Measurements from ENCODE around the gene CCKAR. TPM values are rescaled to one million over a fixed set of nuclear protein-coding genes. Genes with fewer than 3 reads are reported as not detected.
"Not testable (repeated sequence)": the region's sequence is repeated elsewhere in the genome, so short reads cannot be mapped to it uniquely, and the experiment has no call there.

The CCKAR gene
- total RNA-seq, 5 donors from 2014 or later (not counting 1 experiment from before 2014, with no cell fraction given): not detected

DNA sequence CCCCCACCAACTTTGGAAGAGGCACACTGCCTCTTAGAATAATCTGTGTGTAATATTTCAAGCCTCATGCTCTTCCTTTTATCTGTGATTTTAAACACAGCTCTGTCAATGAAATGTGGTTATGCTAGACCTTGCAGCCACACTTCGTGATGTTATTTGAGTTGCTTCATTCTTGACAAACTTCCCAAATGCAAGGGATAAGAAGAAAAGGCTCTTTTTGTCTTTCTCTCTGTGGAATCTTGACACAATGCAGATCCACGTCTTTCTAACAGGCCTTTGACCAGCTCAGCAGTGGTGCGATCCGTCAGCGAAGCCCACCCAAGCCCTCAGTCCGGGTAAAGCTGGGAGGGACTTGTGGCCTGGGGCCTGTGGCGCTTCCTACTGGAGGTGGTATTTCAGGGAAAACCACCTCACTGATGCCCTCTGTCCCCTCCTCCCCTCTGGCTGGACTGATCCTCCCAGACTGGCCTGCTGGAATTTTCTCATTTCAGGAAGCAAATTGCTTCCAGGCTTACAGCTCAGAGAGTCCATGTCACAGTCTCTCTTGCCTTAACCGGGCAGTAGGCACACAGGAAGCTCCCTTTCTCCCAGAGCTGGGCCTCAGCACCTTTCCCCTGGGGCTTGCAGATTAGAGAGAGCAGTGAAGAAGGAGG lies 19.5 kb upstream of the CCKAR start:
- ATAC-seq (replicated peaks in 1 of 4) (no peak), DNase-seq (no peak)
- Mint-ChIP-seq H3K9me3 (no peaks in the 10 kb centered on the region), H3K27ac (no peak overlapping the region), H3K27me3 (peaks cover 0 to 2% of the 10 kb centered on the region in 2 donors), H3K4me1 (no peaks in the 10 kb centered on the region), H3K36me3 (no peaks in the 10 kb centered on the region), H3K4me3 (no peak overlapping the region)
- 40% methylated on average over 1 of the region's 8 CpGs for WGBS (ENCODE audit: insufficient coverage)
- Histone ChIP-seq H3K4me1 (ENCODE audit: control insufficient read depth in 1 of 2, extremely low read depth in 1 of 2, insufficient read depth in 2 of 2, low read length in 2 of 2) (no peaks in the 10 kb centered on the region), H3K27ac (ENCODE audit: low read length) (no peak overlapping the region), H3K4me3 (ENCODE audit: control insufficient read depth in 1 of 2, extremely low read depth in 1 of 2, low read length in 1 of 2) (no peak overlapping the region), H3K27me3 (replicated peaks in 1 of 2; ENCODE audit: control insufficient read depth in 2 of 2, extremely low read depth in 1 of 2, insufficient read depth in 2 of 2, low read length in 1 of 2) (no peaks in the 10 kb centered on the region), H3K9me3 (no peaks in the 10 kb centered on the region), H3K36me3 (ENCODE audit: control insufficient read depth in 2 of 2, extremely low read depth in 1 of 2, insufficient read depth in 1 of 2, low read length in 1 of 2) (no peaks in the 10 kb centered on the region)
- POLR2A ChIA-PET: interaction anchor here in 1 of 2 donors (0.5 kb wide), 1 partner anchor 17 kb away, joined by 8 read pairs; no protein-coding TSS in a partner anchor
- CTCF ChIA-PET: no interaction called here

DNA sequence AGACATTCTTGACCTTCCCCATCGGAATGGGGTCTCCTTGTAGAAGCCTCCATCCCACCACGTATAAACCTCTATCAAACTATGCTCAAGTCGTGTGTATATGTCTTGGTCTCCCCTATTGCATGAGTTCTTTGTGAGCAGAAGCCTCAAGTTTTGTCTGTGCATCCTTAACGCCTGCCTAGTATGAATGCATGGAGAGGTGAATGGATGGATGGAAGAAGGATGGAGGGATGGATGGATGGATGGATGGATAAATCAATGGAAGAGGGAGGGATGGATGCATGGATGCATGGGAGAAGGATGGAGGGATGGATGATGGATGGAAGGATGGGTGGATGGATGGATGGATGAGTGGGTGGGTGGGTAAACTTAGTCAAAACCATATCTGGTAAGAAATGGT lies 17.0 kb upstream of the CCKAR start:
- POLR2A ChIA-PET: no interaction called here
- Histone ChIP-seq H3K27ac (ENCODE audit: low read length) (no peak overlapping the region), H3K27me3 (replicated peaks in 1 of 2; ENCODE audit: control insufficient read depth in 2 of 2, extremely low read depth in 1 of 2, insufficient read depth in 2 of 2, low read length in 1 of 2) (peaks cover 0 to 5% of the 10 kb centered on the region in 2 experiments), H3K36me3 (ENCODE audit: control insufficient read depth in 2 of 2, extremely low read depth in 1 of 2, insufficient read depth in 1 of 2, low read length in 1 of 2) (no peaks in the 10 kb centered on the region), H3K4me1 (ENCODE audit: control insufficient read depth in 1 of 2, extremely low read depth in 1 of 2, insufficient read depth in 2 of 2, low read length in 2 of 2) (no peaks in the 10 kb centered on the region), H3K9me3 (no peaks in the 10 kb centered on the region), H3K4me3 (ENCODE audit: control insufficient read depth in 1 of 2, extremely low read depth in 1 of 2, low read length in 1 of 2) (no peak overlapping the region)
- Mint-ChIP-seq H3K27me3 (peaks cover 0 to 3% of the 10 kb centered on the region in 2 donors), H3K36me3 (no peaks in the 10 kb centered on the region), H3K4me3 (no peak overlapping the region), H3K27ac (no peak overlapping the region), H3K9me3 (no peaks in the 10 kb centered on the region), H3K4me1 (no peaks in the 10 kb centered on the region)
- 73% methylated on average over 3 of the region's 4 CpGs for WGBS (ENCODE audit: insufficient coverage)
- CTCF ChIA-PET: no interaction called here
- ATAC-seq (replicated peaks in 1 of 4) (no peak), DNase-seq (no peak)

DNA sequence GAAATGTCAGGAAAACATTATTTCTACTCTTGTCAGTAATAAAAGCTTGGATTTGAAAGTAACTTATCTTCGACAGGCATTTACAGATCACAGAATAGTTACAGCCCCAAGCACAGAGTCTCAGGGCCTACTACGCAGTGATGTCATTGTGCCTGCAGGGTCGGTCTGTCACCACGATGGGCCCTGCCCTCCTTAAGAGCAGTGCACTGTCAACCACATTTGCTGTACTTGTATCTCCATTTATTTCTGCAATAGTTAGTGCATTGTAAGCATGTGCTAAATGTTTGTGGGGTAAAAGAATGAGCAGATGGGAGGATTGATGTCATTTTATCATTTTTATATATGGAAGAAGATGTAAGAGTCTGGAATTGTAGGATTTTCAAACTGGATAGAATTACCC lies 13.6 kb upstream of the CCKAR start:
- Mint-ChIP-seq H3K9me3 (no peaks in the 10 kb centered on the region), H3K4me1 (no peaks in the 10 kb centered on the region), H3K4me3 (no peak overlapping the region), H3K27me3 (peaks cover 7 to 16% of the 10 kb centered on the region in 2 donors), H3K36me3 (no peaks in the 10 kb centered on the region), H3K27ac (no peak overlapping the region)
- Histone ChIP-seq H3K36me3 (ENCODE audit: control insufficient read depth in 2 of 2, extremely low read depth in 1 of 2, insufficient read depth in 1 of 2, low read length in 1 of 2) (no peaks in the 10 kb centered on the region), H3K27ac (ENCODE audit: low read length) (no peak overlapping the region), H3K4me3 (ENCODE audit: control insufficient read depth in 1 of 2, extremely low read depth in 1 of 2, low read length in 1 of 2) (no peak overlapping the region), H3K9me3 (no peaks in the 10 kb centered on the region), H3K4me1 (ENCODE audit: control insufficient read depth in 1 of 2, extremely low read depth in 1 of 2, insufficient read depth in 2 of 2, low read length in 2 of 2) (no peaks in the 10 kb centered on the region), H3K27me3 (replicated peaks in 1 of 2; ENCODE audit: control insufficient read depth in 2 of 2, extremely low read depth in 1 of 2, insufficient read depth in 2 of 2, low read length in 1 of 2) (peaks cover 0 to 9% of the 10 kb centered on the region in 2 experiments)
- WGBS (ENCODE audit: insufficient coverage): 83% methylated on average over 1 of the region's 4 CpGs
- ATAC-seq (replicated peaks in 1 of 4) (no peak), DNase-seq (no peak)
- POLR2A ChIA-PET: no interaction called here
- CTCF ChIA-PET: no interaction called here

DNA sequence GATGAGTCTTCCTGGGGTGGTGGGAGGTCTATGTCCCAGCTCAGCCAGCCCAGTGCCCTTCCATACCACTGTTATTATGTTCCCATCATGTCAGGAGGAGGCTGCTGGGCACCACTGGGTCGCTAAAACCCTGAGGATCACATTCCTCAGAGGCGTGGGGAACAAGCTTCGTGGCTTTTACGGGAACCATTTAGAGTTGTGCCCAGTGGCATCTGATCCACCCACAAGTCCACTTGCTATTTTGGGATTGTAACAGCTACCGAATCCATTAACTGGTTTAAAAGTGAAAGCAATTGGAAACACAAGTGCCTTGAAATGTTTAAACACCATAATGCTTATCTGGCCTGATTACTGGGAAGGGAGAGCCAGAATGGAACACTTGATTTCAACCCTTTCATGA lies 13.1 kb upstream of the CCKAR start:
- H3K9me3 Mint-ChIP-seq: no peaks in the 10 kb centered on the region
- Histone ChIP-seq H3K4me1 (ENCODE audit: control insufficient read depth in 1 of 2, extremely low read depth in 1 of 2, insufficient read depth in 2 of 2, low read length in 2 of 2) (no peaks in the 10 kb centered on the region), H3K27me3 (replicated peaks in 1 of 2; ENCODE audit: control insufficient read depth in 2 of 2, extremely low read depth in 1 of 2, insufficient read depth in 2 of 2, low read length in 1 of 2) (peaks cover 0 to 9% of the 10 kb centered on the region in 2 experiments), H3K9me3 (no peaks in the 10 kb centered on the region), H3K36me3 (ENCODE audit: control insufficient read depth in 2 of 2, extremely low read depth in 1 of 2, insufficient read depth in 1 of 2, low read length in 1 of 2) (no peaks in the 10 kb centered on the region), H3K27ac (ENCODE audit: low read length) (no peak overlapping the region), H3K4me3 (ENCODE audit: control insufficient read depth in 1 of 2, extremely low read depth in 1 of 2, low read length in 1 of 2) (no peak overlapping the region)
- DNase-seq: no peak
- H3K27me3 Mint-ChIP-seq: peaks cover 8 to 16% of the 10 kb centered on the region in 2 donors
- ChIA-PET CTCF (no interaction called here), POLR2A (no interaction called here)
- H3K27ac Mint-ChIP-seq: no peak overlapping the region
- ATAC-seq (replicated peaks in 1 of 4): no peak
- H3K36me3 Mint-ChIP-seq: no peaks in the 10 kb centered on the region
- H3K4me1 Mint-ChIP-seq: no peaks in the 10 kb centered on the region
- H3K4me3 Mint-ChIP-seq: no peak overlapping the region
- no CpG with 5 or more reads among the region's 5 CpGs for WGBS (ENCODE audit: insufficient coverage)

DNA sequence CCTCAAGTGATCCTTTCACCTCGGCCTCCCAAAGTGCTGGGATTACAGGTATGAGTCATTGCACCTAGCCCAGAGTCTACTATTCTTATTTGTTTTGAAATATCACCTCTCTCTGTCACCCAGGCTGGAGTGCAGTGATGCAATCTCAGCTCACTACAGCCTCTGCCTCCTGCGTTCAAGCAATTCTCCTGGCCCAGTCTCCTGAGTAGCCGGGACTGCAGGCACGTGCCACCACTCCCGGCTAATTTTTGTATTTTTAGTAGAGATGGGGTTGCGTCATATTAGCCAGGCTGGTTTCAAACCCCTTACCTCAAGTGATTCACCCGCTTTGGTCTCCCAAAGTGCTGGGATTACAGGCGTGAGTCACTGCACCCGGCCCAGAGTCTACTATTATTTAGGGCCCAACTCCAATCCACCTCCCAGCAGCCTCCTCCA lies 10.3 kb upstream of the CCKAR start:
- DNase-seq; POLR2A ChIA-PET; H3K9me3 ChIP-seq; H3K27ac ChIP-seq (ENCODE audit: low read length); H3K9me3 Mint-ChIP-seq; H3K27ac Mint-ChIP-seq; ATAC-seq (replicated peaks in 1 of 4); H3K4me3 Mint-ChIP-seq; CTCF ChIA-PET; H3K4me1 ChIP-seq (ENCODE audit: control insufficient read depth in 1 of 2, extremely low read depth in 1 of 2, insufficient read depth in 2 of 2, low read length in 2 of 2); H3K36me3 Mint-ChIP-seq; H3K4me1 Mint-ChIP-seq; H3K4me3 ChIP-seq (ENCODE audit: control insufficient read depth in 1 of 2, extremely low read depth in 1 of 2, low read length in 1 of 2); H3K36me3 ChIP-seq (ENCODE audit: control insufficient read depth in 2 of 2, extremely low read depth in 1 of 2, insufficient read depth in 1 of 2, low read length in 1 of 2): not testable (repeated sequence)
- WGBS (ENCODE audit: insufficient coverage): 84% methylated on average over 3 of the region's 9 CpGs
- H3K27me3 ChIP-seq (replicated peaks in 1 of 2; ENCODE audit: control insufficient read depth in 2 of 2, extremely low read depth in 1 of 2, insufficient read depth in 2 of 2, low read length in 1 of 2): peaks cover 0 to 16% of the 10 kb centered on the region in 2 experiments
- peaks cover 13 to 20% of the 10 kb centered on the region in 2 donors for H3K27me3 Mint-ChIP-seq

DNA sequence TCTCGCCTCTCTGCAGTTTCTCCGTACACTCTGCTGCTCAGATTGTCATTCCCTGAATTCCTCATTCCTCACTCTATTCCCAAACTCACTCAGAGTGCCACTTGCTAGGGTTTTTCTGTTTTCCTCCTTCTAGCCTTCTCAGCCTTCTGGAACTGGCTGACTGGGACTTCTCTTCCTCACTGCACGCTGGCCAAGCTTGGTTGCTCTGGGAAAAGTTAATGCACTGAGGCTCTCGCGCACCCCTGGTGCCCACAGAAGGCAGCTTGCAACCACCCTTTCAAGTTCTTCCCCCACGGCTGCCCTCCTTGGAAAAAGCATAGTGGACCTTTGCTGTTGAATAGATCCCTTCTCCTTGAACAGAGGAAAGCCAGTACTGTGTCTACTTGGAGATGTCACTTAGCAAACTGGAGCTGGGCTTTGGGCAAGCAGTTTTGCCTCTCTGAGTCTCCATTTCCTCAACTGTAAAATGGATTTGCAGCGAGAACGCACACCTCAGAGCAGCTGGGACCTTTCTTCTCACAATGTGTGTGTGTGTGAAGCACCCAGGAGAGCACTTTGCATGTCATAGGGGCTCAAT lies 6.0 kb upstream of the CCKAR start:
- no peaks in the 10 kb centered on the region for H3K4me1 Mint-ChIP-seq
- Histone ChIP-seq H3K27me3 (replicated peaks in 1 of 2; ENCODE audit: control insufficient read depth in 2 of 2, extremely low read depth in 1 of 2, insufficient read depth in 2 of 2, low read length in 1 of 2) (peaks cover 0 to 22% of the 10 kb centered on the region in 2 experiments), H3K4me1 (ENCODE audit: control insufficient read depth in 1 of 2, extremely low read depth in 1 of 2, insufficient read depth in 2 of 2, low read length in 2 of 2) (no peaks in the 10 kb centered on the region), H3K4me3 (ENCODE audit: control insufficient read depth in 1 of 2, extremely low read depth in 1 of 2, low read length in 1 of 2) (no peak overlapping the region), H3K27ac (ENCODE audit: low read length) (no peak overlapping the region), H3K9me3 (no peaks in the 10 kb centered on the region), H3K36me3 (ENCODE audit: control insufficient read depth in 2 of 2, extremely low read depth in 1 of 2, insufficient read depth in 1 of 2, low read length in 1 of 2) (no peaks in the 10 kb centered on the region)
- ChIA-PET POLR2A (interaction anchor here in 1 of 2 donors (0.6 kb wide), 1 partner anchor 690 kb away, joined by 3 read pairs; no protein-coding TSS in a partner anchor), CTCF (no interaction called here)
- H3K27ac Mint-ChIP-seq: no peak overlapping the region
- no peak overlapping the region for H3K4me3 Mint-ChIP-seq
- WGBS (ENCODE audit: insufficient coverage): 82% methylated on average over 6 of the region's 8 CpGs
- ATAC-seq (replicated peaks in 1 of 4) (no peak), DNase-seq (no peak)
- H3K27me3 Mint-ChIP-seq: peaks cover 23 to 30% of the 10 kb centered on the region in 2 donors
- no peaks in the 10 kb centered on the region for H3K9me3 Mint-ChIP-seq
- H3K36me3 Mint-ChIP-seq: no peaks in the 10 kb centered on the region
